Fibroblast of peridontal ligament (primary cell): ENCODE results near the gene CNTNAP2.

ENCODE experiments used
- DNase-seq: peaks from one replicate; pipeline ENCODE4 v3.0.0-alpha.2; 2010; ENCODE audit errors: extremely low read depth

CNTNAP2 gene

GRCh38 chr7:148204639-148205304 lies 2088.2 kb downstream of the CNTNAP2 start:
- DNase-seq, result no peak

DNA sequence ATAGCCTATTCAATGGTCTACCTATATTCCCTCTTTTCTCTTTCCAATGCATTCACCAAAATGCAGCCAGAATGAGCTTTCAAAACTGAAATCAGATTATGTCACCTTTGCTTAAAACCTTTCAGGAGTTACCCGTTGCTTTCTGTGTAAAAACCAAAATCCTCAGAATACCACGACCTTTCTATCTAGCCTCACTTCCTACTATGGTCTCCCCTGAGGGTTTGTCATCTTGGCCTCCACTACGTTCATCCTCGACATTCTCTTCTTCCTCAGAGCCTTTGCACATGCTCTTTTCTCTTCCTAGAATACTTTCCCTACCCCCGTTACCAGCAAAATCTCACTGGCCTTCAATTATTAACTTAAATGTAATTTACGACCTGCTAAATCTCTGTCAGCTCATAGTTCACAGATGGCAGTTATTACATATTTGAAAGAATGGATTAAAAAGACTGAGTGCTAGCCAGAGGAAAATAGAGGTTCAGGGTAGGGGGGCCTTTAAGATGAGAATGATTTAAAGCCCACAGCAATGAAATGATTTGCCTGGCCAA lies 2093.1 kb downstream of the CNTNAP2 start:
- no peak for DNase-seq

DNA sequence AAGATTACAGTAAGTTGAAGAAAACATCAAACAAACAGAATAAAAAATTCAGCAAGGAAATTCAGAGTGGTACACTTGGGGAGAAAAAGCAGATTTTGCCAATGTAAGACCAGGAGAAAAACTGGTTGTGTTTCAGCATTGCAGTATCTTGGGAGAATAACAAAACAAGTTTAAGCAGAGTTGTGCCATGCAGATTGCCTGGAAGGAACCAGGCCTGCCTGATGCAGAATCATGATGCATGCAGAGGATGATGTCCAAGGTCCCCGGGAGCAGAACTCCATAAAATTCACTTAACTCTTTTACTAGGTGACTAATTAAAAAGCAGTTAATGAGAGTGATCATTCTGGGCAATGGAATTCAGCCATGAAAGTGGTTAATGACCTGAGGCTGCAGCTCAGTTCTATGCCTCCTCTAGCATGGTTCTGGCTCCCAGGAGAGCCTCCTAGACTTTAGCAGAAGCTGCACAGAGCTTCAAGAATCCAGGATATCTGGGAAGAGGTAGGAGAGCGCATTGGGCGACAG lies 2094.3 kb downstream of the CNTNAP2 start:
- no peak for DNase-seq

DNA sequence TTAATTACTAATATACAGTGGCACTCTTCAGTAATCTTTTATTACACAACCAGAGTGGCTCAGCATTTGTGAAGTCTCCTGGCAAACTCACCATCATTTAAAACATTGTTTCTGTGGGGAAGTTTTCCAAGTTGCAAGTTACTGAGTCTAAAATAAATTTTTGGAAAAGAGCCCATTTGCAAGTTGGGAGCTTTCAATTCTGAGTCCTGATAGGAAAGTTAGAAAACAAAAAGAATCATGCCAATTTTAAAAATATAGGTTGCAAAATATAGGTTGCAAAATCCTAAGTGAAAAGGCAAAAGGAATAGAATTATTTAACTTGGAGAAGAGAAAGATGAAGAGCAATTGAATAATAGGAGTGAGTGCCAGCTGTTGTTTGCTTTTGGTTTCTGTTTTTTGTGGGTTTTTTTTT lies 2095.1 kb downstream of the CNTNAP2 start:
- no peak for DNase-seq

DNA sequence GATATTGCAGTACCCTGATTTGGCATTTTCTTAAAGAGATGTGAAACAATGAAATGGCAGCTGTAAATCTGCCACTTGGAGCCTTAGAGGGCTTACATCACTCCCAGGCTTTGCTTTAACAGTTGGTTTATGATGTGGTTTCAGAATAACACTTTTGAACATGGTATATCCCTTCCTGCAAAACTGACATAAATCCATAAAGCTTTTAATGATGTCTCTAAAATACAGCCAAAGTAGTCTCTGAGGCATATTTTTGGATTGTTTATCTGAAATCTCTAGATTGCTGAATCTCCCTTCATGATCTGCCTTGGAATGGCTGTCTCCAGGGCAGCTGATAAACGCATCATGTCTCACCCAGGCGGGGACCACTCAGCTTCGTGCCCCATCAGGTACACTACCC lies 2096.1 kb downstream of the CNTNAP2 start:
- DNase-seq, result no peak

DNA sequence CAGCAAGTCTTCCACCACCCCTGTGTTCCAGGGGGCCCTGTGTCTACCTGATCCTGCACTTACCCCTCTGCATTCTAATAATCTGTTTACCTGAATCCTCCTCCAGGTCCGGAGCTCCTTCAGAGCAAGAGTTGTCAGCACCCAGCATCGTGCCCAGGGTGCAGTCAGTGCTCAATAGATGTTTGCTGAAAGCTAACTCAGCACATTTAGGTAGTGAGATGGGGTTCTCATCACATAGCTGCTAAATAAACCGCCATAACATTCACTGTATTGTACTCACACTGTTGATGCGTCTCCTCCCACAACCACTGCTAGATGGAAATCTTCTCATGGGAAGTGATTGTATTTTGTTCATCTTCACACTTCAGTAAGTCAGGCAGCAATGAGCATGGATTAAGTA lies 2097.5 kb downstream of the CNTNAP2 start:
- DNase-seq, result no peak

- no peak for DNase-seq
Measured at GRCh38 chr7:148218603-148219002, 2102.0 kb downstream of the CNTNAP2 start.

GRCh38 chr7:148222721-148223120 lies 2106.1 kb downstream of the CNTNAP2 start:
- no peak for DNase-seq

DNA sequence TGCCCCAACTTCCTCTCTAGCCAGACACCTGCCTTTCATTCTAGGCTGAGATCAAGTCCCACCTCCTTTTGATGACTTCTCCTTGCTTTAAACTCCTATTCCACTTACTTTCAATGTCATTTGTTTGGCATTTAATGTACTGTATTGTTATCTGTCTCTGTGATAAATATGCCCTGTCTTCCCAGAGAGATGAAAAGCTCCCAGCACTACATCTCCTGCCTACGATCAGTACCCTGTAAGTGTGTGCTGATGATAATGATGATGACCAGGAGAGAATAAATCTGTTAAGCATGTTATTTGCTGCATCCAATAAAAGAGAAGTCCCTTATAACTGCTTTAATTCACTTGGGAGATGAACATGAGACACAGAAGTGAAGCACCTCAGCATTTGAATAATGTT lies 2106.6 kb downstream of the CNTNAP2 start:
- no peak for DNase-seq

- no peak for DNase-seq
Measured at GRCh38 chr7:148223738-148224137, 2107.1 kb downstream of the CNTNAP2 start.

DNA sequence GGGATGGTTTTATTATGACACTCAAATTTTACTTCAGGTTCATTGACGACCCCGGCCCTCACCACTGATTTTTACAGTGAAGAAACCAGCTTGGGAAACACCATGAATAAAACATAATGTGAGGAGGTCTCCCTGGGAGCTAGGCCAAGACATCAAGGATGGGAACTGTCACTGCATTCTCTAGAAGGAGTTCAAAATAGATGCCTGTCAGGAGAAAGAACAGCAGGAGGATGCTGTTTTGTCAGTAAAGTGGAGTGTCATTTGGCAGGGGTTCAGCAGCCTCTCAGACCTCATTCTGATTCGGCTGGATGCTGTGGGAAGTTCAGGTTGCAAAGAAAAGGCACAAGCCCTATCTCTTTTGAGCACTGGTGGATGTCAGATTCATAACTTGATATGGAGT lies 2113.7 kb downstream of the CNTNAP2 start:
- DNase-seq, result no peak

- no peak for DNase-seq
Measured at GRCh38 chr7:148230883-148231282, 2114.3 kb downstream of the CNTNAP2 start.

- DNase-seq, result no peak
Measured at GRCh38 chr7:148232784-148233183, 2116.2 kb downstream of the CNTNAP2 start.

DNA sequence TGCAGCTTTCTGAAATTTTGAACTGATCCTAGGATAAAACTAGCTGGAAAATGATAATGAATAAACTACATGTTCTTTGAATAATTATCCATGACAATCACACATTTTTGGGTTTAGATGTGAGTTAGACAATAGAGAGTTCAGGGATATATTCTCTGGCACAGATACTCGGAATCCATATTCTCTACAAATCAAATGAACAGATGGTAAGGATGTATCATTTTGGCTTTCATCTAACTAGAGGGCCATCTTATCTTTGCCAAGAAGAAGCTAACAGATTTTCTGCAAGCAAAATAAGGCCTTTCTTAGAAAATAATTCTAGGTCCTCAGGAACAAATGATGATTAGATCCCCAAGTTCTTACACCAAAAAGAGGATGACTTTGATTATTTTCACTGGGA lies 2118.1 kb downstream of the CNTNAP2 start:
- no peak for DNase-seq

DNA sequence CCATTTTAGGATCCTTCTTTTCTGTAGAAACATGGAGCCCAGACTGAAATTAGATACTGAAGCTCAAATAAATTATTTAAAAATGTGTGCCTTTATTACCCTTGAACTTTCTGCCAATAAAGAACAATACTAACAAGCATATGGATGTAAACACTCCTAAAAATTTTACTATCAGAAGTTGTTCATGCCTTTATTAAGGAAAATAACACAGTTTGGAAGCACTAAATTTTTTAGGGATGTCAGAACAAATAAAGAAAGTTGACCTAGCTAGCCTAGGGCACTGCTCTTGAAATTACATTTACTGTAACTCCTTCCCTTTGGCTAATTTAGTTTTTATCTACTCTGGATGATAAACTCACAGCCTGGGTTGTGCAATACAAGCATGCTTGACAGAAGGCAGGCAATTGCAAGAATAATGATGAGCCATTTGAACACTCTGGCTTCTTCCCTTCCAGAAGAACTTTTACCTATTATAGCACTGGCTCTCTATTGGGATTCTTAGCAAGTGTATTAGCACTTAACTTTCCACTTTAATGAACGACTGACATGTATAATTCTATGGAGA lies 2122.2 kb downstream of the CNTNAP2 start:
- DNase-seq, result no peak

DNA sequence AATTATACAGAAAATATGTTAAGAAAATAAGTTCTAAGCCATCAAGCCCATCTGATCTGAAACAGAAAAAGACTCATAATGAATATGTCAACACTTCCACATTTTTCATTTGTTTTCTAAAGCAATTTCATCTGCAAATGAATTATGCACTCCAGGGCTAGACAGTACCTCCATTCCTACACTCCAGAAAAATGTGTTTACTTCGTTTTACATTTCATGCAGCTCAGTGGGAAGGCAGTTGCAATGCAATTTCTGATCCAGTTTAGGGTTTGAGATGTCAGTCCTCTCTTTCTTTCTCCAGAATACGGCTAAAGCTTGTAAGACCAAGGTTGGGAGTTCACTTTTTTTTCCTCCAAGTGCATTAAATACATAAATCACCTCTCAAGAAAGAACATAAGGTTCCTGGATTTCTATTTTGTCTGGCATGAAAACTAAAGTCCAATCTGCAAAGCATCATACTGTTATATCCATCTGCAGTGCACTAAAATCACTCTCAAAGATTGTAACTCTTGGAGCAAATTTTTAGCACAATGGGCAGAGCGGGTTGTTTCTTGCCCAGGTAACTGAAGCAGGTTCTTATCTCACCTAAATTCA lies 2125.2 kb downstream of the CNTNAP2 start:
- no peak for DNase-seq

GRCh38 chr7:148242294-148242821 lies 2125.8 kb downstream of the CNTNAP2 start:
- DNase-seq, result peak; percentile 32

- no peak for DNase-seq
Measured at GRCh38 chr7:148245381-148245780, 2128.8 kb downstream of the CNTNAP2 start.

DNA sequence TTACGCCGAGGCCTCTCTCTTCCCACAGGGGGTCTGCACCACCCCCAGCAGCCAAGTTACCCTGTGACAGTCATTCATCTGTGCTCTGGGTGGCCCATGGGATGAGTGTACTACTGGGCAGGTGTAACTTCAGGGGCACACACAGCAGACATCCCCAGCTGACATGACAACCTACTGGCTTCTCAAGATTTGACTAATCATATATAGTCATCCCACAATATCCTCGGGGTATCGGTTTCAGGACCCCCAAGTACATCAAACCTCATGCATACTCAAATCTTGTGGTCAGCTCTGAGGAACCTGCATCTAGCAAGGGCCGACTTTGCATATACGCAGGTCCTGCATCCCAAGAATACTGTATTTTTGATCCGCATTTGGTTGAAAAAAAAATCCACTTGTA lies 2137.0 kb downstream of the CNTNAP2 start:
- no peak for DNase-seq

GRCh38 chr7:148255333-148255732 lies 2138.7 kb downstream of the CNTNAP2 start:
- DNase-seq, result no peak

DNA sequence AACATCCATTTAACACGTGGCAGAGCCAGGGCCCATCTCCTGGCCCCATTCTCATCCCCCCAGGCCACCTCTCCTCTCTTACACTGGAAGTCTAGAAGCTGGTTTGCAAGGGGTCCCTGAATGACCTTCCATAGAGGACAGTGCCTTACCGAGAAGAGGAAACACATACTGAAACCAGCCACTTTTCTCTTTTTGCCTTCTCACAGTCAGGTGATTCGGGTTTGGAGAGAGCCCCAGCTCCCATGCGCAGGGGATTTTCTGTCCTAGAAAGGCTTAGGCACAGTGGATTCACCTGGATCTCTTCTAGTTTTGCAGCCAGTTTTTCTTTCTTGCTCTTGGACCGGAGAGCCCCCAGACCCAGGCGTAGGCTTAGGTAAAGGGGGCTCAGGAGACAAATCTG lies 2139.8 kb downstream of the CNTNAP2 start:
- no peak for DNase-seq

DNA sequence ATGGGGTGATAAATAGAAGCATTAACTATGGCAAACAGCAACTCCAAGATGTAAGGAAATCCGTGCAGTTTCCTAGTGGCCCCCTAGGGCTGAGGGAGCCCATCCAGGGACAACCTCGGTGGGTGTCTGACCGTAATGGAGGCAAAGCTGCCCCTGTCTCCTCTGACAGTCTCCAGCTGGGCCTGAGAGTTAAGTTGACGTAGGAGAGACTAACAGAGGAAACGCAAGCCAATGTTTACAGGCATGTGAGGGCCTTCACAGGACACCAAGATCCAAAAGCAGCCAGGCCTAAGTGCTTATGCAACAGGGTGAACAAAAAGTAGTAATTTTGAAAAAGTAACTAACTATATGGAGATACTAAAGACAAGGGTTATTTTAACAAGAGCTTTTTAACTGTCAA lies 2144.0 kb downstream of the CNTNAP2 start:
- DNase-seq, result no peak

DNA sequence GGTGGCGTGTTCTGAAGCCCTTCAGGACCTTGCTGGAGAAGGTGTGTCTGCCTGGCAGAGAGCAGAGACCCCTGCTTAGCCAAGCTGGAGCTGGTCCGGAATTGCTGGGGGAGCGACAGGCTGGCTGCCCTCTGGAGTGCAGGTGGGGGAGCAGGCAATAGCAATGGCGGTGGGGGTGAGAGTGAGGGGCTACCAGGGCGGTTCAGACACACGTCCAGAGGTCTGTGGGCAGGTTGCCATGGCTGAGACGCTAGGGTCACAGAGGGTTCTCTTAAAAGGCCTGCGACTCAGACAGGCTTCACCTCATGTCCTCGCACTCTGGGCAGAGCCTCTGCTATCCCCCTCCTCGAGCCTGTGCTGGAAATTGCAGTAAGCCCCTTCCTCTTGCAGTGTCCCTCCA lies 2144.9 kb downstream of the CNTNAP2 start:
- DNase-seq, result no peak
